Gastrocnemius medialis (tissue), 4 donors: ENCODE data around the gene MPRIP.

ENCODE experiments used
- CTCF ChIP-seq, 5 experiments: fragments of 450-650 bp in 3 of 5; fragments of 200-600 bp in 2 of 5; sonication (generic) in 2 of 5; IDR thresholded peaks in 4 of 5; conservative IDR thresholded peaks in 1 of 5; 1 replicate in 4 of 5; 2 replicates in 1 of 5; pipeline ENCODE4 v1.5.1; 2016 to 2019; ENCODE audit warnings: antibody characterized with exemption in 5 of 5, mild to moderate bottlenecking in 3 of 5, moderate library complexity in 3 of 5
- POLR2A ChIP-seq, 2 donors: fragments of 450-650 bp; IDR thresholded peaks; one replicate each; pipeline ENCODE4 v1.6.1; 2017; ENCODE audit warnings: antibody characterized with exemption in 2 of 2, mild to moderate bottlenecking in 2 of 2, moderate library complexity in 2 of 2

GRCh38 chr17:17167986-17168385 lies 125.7 kb downstream of the MPRIP start:
- TF ChIP-seq CTCF (IDR thresholded peaks at IDR 0.05 in 4 of 5, conservative IDR thresholded peaks at IDR 0.05 in 1 of 5): no peak
- no peak for TF ChIP-seq POLR2A (IDR thresholded peaks at IDR 0.05)
